ENCODE data around the gene GPHN. TPM values are rescaled to one million over a fixed set of nuclear protein-coding genes. Genes with fewer than 3 reads are reported as not detected.

GPHN gene
- polyA plus RNA-seq, 2 of the 4 experiments (the other 2 are of a cell fraction) = 12.7 to 15.5 TPM

GRCh38 chr14:66857867-66858266, 349.9 kb downstream of the GPHN start:
- DNase-seq (ENCODE audit: low read depth in 1 of 2, low spot score in 1 of 2) (no peak), ATAC-seq (no peak), FAIRE-seq (no peak)
- no peak overlapping the region for H3K4me2 ChIP-seq
- H3K4me1 ChIP-seq = no peaks in the 10 kb centered on the region
- TF ChIP-seq HOXB13 (CRISPR knock-in tag; IDR thresholded peaks at IDR 0.05; ENCODE audit: low read depth) = no peak
- no peak for TF ChIP-seq HEYL (CRISPR knock-in tag; IDR thresholded peaks at IDR 0.05)
- TF ChIP-seq NPAS2 (CRISPR knock-in tag; IDR thresholded peaks at IDR 0.05; ENCODE audit: borderline replicate concordance) = no peak
- no peak for TF ChIP-seq ELK1 (IDR thresholded peaks at IDR 0.05; ENCODE audit: low read depth, low read length)
- no peak for TF ChIP-seq HES2 (IDR thresholded peaks at IDR 0.05)
- no peak for TF ChIP-seq RARB (CRISPR knock-in tag; IDR thresholded peaks at IDR 0.05)
- no peak for TF ChIP-seq PBX3 (IDR thresholded peaks at IDR 0.05)
- no peak for TF ChIP-seq ESRRA (IDR thresholded peaks at IDR 0.05; ENCODE audit: borderline replicate concordance, low read length)
- TF ChIP-seq BCL3 (IDR thresholded peaks at IDR 0.05) = no peak
- TF ChIP-seq REST (IDR thresholded peaks at IDR 0.05) = no peak
- TF ChIP-seq MYC (IDR thresholded peaks at IDR 0.05; ENCODE audit: borderline replicate concordance, low read length) = no peak
- TF ChIP-seq E2F6 (IDR thresholded peaks at IDR 0.05; ENCODE audit: borderline replicate concordance, low read depth) = no peak
- no peak for TF ChIP-seq KDM5A (IDR thresholded peaks at IDR 0.05)
- TF ChIP-seq TP53 (CRISPR knock-in tag; IDR thresholded peaks at IDR 0.05) = no peak
- no peak for TF ChIP-seq ZSCAN20 (CRISPR knock-in tag; IDR thresholded peaks at IDR 0.05)
- no peak for TF ChIP-seq USF2 (IDR thresholded peaks at IDR 0.05)
- no peak for TF ChIP-seq CBX8 (IDR thresholded peaks at IDR 0.05)
- WGBS (ENCODE audit: missing lambda C conversion rate) = 88% methylated on average over 4 of the region's 4 CpGs
- peaks cover 5% of the 10 kb centered on the region; the same call in 1 of the 3 replicates for H3K9me3 ChIP-seq
- no peak overlapping the region for H3K4me3 ChIP-seq
- ChIA-PET CTCF (no interaction called here), POLR2A (no interaction called here)
- no peak overlapping the region for H3K27ac ChIP-seq

Data from A549 (cell line).